HG03060 (cell line): ENCODE data around the gene SLC2A4.
A peak's percentile ranks its signal among the peaks of the same experiment; 100 is the strongest.

Source experiments
- ATAC-seq: cut with Tn5 transposase; IDR thresholded peaks from one replicate; pipeline ENCODE4 v1.9.1; 2021; ENCODE audit warnings: low read depth, moderate number of reproducible peaks; ENCODE audit not compliant: unreplicated experiment

The SLC2A4 gene

DNA sequence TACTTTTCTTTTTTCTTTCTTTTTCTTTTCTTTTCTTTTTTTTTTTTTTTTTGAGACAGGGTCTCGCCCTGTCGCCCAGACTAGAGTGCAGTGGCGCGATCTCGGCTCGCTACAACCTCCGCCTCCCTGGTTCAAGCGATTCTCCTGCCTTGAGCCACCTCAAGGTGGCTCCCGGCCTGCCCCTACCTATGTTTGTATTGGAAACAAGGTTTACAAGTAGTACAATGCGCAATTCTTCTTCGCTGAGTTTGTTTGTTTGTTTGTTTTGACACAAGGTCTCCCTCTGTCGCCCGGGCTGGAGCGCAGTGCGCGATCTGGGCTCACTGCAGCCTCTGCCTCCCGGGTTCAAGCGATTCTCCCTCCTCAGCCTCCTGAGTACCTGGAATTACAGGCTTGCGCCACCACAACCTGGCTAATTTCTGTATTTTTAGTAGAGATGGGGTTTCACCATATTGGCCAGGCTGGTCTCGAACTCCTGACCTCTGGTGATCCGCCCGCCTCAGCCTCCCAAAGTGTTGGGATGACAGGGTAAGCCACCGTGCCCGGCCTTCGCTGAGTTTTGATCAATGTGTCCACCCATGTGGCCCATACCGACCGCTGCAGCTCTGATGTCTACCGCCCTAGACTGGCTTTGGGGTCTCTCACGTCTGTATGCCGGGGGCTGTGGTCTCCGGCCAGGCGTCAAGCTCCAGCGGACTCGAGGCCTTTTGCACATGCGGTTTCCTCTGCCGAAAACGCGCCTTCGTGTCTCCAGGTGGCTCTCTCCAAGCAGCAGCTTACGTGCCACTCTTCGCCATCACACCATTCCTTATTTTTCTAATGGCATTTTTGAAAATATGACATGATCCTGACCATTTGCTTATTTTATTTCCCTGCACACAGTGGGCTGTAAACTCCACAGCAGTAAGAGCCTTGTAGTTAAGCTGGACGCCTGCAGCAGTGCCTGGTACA, 14.0 kb downstream of the SLC2A4 start:
- ATAC-seq = no peak

- no peak for ATAC-seq
These were observed 14.8 kb downstream of the SLC2A4 start for GRCh38 chr17:7296189-7296861.

GRCh38 chr17:7304179-7304578, 22.7 kb downstream of the SLC2A4 start:
- no peak for ATAC-seq

GRCh38 chr17:7306911-7307685, 25.6 kb downstream of the SLC2A4 start, which contains the start of gene EIF5A:
Gene EIF5A (plus strand): TSS chr17:7307628. CDS start chr17:7309636, 2,008 bp downstream.
- ATAC-seq = peak; percentile 48

GRCh38 chr17:7307686-7308624, 26.4 kb downstream of the SLC2A4 start:
- no peak for ATAC-seq

DNA sequence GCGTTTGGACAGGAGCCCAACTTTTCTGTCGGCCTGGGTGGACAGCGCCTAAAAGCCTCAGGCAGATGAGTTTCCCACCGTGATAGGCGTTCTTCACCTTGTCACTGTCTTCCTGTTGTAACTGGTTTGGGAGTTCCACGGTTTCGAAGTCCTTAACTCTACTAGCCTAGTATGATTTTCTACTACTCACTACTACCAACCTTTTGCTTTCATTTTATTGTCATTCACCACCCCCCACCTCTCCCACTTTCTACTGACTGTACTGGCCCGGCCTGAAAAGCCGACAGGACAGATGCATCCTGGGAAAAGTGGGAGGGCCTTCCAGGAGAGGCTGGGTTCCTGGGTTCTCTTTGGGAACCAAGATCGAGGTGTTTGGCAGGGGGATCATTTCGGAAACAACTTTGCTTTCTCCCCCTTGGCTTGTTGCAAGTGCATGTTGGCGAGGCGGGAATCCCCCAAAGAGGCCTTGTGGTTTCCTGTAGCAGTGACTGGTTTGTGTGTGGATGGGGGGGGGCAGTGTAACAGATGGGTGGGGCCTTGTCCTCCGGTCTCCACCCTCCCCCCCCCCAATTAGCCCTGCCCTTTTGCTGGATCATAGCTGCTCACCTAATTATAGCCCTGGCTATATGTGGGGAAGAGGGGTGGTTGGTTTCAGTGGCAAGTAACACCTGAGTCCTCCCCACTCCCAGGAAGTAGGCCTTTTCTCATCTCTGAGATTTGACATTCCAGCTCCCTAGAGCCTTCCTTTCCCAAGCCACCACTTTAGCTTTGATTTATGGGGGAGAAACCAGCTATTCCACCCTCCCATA, 27.3 kb downstream of the SLC2A4 start:
- no peak for ATAC-seq

DNA sequence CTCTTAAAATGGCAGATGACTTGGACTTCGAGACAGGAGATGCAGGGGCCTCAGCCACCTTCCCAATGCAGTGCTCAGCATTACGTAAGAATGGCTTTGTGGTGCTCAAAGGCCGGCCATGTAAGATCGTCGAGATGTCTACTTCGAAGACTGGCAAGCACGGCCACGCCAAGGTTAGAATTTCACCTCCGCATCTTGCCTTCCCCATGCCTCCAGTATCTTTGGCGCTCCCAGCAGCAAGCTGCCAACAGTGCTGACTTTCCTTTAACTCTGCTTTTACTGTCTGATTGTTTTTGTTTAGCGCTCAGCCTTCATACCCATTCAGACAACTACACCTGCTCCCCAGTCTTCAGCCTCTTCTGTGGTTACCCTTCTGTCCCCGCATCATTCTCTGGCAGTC, 28.1 kb downstream of the SLC2A4 start:
- no peak for ATAC-seq

GRCh38 chr17:7311110-7311705, 29.7 kb downstream of the SLC2A4 start:
- no peak for ATAC-seq

GRCh38 chr17:7312432-7313087, 31.0 kb downstream of the SLC2A4 start:
- no peak for ATAC-seq

DNA sequence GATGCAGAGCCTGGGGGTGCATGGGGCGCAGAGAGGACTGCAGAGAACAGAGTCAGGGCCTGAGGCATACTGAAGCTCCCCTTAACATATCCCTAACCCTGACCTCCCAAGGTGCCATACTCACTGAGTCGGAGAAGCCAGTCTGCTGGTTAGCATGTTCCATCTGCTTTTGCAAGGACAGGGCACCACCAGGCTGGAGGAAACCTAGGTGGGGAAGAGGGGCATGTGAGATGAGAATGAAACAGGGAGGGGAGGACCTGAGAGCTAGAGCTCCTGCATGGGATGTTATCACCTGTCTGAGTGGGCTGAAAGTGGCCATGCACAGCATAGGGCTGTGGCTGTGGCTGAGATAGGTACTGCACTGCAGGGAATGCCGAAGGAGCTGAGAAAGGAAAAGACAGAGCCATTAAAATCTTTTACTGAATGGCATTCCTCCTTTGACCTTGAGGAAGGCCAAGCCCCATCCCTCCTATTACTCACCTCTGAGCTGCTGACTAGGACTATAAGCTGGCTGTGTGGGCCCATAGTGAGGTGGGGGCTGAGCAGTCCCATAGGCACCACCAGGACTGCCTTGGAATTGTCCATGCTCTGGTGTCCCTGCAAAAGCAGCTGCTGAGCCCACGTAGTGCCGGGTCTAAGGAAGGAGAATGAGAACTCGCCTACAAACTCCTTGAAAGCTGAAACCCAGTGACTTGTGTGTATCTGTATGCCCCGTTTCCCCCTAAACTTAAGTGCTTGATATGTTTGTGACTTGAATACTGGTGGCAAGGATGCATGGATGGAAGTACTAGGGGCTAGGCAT, 31.8 kb downstream of the SLC2A4 start:
- no peak for ATAC-seq

GRCh38 chr17:7313890-7314718, 32.6 kb downstream of the SLC2A4 start:
- ATAC-seq = no peak

DNA sequence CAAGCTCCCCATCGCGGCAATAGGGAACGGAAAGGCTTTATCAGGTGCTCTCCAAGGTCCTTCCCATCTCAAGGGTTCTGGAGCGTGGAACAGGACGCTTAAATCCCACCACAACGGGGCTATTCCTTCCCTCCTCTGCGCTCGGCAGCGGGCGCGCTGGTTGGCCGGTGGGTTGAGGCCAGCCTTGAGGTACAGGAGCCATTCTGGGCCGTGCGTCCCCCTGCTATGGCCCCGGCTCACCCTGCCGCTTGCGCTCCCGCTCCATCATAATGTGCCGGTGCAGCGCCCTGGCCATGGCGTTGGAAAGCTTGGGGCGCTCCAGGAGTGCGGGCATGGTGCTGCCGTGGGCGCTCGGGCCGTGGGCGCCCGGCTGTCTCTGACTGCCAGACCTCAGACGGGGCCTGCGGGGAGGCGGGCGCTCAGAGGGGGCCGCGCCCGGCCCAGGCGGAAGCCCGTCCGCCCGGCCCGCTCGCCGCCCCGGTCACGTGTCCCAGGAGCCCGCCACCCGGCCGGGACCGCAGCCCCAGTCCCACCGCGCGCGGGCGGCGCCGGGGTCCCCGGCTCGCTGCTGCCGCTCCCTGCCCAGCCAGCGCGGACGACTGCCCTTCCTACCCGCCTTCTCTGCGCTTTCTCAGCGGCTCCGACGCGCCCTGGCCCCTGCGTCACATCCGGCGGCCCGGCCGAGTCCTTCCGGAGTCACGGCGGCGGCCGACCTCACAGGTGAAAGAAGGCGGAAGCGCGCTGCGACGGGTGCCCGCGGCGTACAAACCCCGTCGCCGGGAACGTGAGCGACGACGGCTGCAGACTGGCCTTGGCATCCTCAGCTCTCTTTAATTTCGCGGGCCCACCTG, 33.4 kb downstream of the SLC2A4 start, which contains the start of gene GPS2:
GPS2 (minus strand) TSS at position 642 of the 851 bp plus-strand sequence; CDS start at position 334, 308 bp downstream.
- ATAC-seq = no peak

- no peak for ATAC-seq
These were observed 34.2 kb downstream of the SLC2A4 start for GRCh38 chr17:7315570-7316235.

DNA sequence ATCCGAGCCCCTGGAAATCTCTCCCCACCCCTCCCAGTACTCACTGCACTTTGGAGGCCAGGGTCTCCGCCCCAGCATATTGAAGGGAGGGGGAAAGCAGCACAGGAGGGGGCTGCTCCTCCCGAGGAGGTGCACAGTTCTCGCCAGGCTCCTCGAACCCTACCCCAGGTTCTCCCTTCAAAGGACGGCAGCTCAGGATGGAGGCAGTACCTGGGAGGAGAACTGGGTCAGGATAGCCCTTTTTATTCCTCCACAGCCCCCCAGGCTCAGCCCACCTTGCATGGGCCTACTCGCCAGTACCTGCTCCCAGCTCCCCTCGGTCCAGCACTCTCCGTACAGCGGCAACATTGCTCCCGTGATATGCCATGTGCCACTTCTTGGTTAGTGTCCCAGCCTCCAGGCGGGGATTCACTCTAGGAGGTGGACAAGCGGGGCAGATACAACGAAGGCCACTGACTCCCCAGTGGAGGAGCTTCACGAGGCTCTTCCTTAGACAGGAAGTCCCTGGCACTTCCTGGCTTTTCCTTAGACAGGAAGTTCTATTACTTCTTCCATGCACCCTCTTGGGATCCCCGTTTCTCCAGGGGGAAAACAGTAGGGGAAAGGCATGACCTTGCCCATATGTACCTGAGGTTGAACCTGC, 35.8 kb downstream of the SLC2A4 start:
- ATAC-seq = no peak
